Fibroblast of the aortic adventitia (primary cell): Measurements from ENCODE around the gene LIMS2. TPM values are rescaled to one million over a fixed set of nuclear protein-coding genes. Genes with fewer than 3 reads are reported as not detected.

Source experiments
- DNase-seq: peaks from one replicate; pipeline ENCODE4 v3.0.0-alpha.2; 2010; ENCODE audit warnings: low read depth
- H3K4me3 ChIP-seq: 2 replicates; pipeline ENCODE4 v1.5.1; 2011; ENCODE audit warnings: low read depth, mild to moderate bottlenecking, control low read depth, low read length, moderate library complexity
- total RNA-seq: library from RNA; depleted of rRNA; stranded (reverse); fragments of >200 nt; gene quantifications from 2 replicates; pipeline ENCODE4 v1.2.3, GENCODE V29; 2012; ENCODE audit warnings: low replicate concordance
- TF ChIP-seq, protein P1 (sequence below): IDR thresholded peaks from 2 replicates; pipeline ENCODE4 v1.5.1; 2011; ENCODE audit warnings: mild to moderate bottlenecking, low read length, control low read depth, inconsistent platforms; ENCODE audit not compliant: insufficient read depth

Gene LIMS2
- total RNA-seq, 1 donor = 7.8 TPM

DNA sequence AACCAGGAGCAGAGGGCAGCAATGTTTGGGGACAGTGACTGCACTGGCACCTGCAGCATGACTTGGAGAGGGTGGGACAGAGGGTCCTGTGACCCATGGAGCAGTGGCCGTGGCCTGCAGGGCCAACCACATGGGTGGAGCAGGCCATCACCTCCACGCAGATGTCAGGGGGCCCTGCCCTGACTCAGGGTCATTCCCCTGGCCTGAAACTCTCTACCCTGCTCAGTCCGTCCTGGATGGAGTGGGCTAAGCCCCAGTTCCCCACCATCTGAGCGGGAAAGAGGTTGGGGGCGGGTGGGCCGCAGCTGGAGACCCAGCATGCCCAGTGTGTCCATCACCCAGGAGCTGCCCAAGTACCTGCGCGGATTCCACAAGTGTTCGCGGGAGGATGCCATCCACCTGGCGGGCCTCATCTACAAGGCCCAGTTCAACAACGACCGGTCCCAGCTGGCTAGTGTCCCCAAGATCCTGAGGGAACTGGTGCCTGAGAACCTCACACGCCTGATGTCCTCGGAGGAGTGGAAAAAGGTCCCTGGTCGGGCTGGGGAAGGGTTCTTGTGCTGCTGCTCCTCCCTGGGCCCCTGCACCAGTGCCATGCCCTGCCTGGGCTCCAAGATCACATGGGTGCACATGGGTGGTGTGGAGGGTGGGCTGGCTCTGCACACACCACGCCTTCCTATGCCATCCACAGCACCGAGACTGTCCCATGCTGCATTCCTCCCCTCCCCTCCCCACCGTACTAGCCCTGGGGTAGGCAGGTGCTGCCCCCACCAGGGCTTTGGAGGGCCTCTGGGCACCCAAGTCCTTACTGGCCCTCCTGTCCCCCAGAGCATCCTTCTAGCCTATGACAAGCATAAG is 39.7 kb downstream of the LIMS2 start:
- no peak overlapping the region for H3K4me3 ChIP-seq
- TF ChIP-seq, protein P1, sequence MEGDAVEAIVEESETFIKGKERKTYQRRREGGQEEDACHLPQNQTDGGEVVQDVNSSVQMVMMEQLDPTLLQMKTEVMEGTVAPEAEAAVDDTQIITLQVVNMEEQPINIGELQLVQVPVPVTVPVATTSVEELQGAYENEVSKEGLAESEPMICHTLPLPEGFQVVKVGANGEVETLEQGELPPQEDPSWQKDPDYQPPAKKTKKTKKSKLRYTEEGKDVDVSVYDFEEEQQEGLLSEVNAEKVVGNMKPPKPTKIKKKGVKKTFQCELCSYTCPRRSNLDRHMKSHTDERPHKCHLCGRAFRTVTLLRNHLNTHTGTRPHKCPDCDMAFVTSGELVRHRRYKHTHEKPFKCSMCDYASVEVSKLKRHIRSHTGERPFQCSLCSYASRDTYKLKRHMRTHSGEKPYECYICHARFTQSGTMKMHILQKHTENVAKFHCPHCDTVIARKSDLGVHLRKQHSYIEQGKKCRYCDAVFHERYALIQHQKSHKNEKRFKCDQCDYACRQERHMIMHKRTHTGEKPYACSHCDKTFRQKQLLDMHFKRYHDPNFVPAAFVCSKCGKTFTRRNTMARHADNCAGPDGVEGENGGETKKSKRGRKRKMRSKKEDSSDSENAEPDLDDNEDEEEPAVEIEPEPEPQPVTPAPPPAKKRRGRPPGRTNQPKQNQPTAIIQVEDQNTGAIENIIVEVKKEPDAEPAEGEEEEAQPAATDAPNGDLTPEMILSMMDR = no peak

DNA sequence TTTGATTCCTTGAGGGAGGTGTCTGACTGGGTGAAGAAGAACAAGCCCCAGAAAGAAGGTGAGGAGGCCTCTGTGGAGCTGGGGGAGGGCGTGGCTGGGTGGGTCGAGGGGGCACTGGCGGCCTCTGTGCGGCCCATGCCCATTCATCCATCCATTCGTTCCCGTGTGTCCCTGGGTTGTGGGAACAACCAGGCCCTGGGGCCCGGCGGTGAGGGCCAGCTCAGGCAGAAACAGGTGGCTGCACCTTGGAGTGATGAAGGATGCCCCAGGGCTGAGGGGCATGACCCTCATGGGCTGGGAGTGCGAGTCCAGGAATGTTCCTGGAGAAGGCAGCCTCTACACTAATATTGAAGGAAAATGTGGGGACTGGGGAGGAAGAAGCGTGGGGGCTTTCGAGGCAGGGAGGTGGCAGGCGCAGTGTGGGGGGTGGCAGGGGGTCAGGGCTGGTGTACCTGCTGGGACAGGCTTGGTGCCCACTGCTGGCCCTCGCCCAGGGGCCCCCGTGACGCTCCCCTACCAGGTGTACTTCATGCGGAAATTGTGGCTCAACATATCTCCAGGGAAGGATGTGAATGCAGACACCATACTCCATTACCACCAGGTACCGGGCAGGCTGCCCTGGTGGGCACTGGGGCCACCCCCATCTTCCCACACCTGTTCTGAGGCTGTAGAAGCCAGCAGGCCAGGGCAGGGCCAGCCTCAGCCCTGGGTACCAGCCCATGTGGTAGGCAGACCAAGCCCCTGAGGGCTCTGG is 40.5 kb downstream of the LIMS2 start:
- TF ChIP-seq, protein P1 = no peak
- no peak overlapping the region for H3K4me3 ChIP-seq
- DNase-seq = no peak

More for the DNA sequence above, 39.7 kb downstream of the LIMS2 start:
- DNase-seq = no peak

DNA sequence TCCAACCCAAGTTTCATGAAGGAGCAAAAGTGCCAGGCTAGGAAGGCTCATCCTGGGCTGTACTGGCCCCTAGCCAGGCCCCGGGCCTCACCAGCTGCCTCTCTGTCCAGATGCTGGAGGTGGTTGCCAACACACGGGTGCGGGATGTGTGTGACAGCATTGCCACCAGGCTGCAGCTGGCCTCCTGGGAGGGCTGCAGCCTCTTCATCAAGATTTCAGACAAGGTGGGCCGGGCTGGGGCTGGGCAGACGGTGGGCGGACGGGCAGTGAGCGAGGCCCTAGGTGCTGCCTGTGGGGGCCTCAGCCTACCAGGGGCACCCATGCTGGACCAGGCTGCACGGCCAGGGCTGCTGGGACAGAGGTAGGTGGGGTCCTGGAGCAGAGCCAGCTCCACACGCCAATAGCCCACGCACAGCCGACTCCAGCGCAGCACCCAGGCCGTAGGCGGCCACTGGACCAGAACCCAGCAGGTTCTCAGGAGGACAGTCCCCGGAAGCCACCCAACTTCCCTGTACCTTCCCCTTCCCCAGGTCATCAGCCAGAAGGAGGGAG is 41.2 kb downstream of the LIMS2 start:
- TF ChIP-seq, protein P1 = no peak
- H3K4me3 ChIP-seq = no peak overlapping the region
- no peak for DNase-seq

DNA sequence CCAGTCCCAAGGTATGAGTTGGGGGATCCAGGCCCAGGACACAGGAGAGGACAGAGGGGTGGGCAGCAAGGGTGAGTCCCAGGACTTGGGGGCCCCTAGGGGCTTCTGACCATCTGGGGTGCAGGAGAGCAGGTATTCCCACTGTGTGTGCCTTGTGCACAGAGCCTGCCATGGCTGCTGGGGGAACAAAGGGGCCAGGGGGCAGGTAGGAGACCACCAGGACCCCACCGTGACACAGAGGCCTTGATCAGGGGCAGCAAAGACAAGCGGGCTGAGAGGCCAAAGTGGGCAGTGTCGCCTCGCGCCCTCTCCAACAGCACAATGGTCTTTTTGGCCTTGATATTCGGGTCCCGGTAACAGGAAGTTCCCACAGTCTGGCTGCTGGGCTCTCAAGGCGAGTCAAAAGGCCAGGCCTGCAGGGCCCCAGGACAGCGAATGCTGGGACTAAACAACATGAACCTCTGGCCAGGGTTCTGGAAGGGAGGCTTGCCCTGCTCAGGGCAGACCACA is 41.7 kb downstream of the LIMS2 start:
- H3K4me3 ChIP-seq = no peak overlapping the region
- DNase-seq = no peak
- TF ChIP-seq, protein P1 = no peak

DNA sequence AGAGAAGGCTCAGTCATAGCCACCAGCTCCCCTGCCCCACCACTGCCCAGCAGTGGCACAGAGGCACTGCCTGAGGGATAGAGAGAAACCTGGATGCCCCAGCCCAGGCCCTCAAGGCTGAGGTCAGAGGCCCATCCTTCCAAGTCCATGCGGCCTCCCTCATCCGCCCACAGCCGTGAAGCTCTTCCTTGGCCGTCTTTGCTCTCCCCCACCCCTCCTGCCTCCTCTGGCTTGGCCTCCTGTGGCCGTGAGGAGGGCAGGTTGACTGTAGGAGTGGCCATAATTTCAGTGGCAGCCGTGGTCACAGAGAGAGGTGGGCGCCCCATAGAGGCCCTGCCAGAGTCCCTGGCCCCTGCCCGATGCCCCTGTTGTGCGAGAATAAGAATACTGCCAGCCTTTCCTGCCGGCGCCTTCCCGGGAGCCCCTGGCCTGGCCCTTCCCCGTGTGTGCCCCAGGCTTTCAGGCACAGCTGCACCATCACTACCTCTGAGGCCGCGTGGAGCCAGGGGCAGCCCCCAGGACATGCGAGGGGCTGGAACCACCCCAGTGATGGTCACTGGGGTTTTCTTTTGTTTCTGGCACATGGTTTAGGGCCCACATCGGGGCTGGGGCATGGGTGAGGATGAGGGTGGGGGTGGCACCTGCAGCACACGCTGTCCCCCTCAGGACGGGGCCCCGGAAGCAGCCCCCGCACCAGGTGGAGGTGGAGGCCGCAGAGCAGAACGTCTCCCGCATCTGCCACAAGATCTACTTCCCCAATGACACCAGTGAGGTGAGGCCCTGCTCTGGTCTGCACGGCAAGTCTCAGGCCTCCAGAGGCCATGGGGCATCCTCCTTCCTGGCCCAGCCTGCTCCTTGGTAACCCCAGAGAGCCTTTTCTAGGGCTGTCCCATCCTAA is 42.5 kb downstream of the LIMS2 start:
- TF ChIP-seq, protein P1 = no peak
- H3K4me3 ChIP-seq = no peak overlapping the region
- DNase-seq = no peak
